Uterus (tissue), 2 donors: ENCODE measurements around the gene HOXA6.

Source experiments
- POLR2A ChIP-seq, 2 donors: fragments of 450-650 bp; IDR thresholded peaks; one replicate each; pipeline ENCODE4 v1.6.1; 2016; ENCODE audit warnings: antibody characterized with exemption in 2 of 2, mild to moderate bottlenecking in 1 of 2, moderate library complexity in 1 of 2
- TF ChIP-seq, protein P1 (sequence below), 4 experiments: fragments of 200-600 bp in 2 of 4; fragments of 450-650 bp in 2 of 4; sonication (generic) in 2 of 4; IDR thresholded peaks; one replicate each; pipeline ENCODE4 v1.5.1; 2016 to 2019; ENCODE audit warnings: antibody characterized with exemption in 4 of 4, mild to moderate bottlenecking in 2 of 4, moderate library complexity in 1 of 4

DNA sequence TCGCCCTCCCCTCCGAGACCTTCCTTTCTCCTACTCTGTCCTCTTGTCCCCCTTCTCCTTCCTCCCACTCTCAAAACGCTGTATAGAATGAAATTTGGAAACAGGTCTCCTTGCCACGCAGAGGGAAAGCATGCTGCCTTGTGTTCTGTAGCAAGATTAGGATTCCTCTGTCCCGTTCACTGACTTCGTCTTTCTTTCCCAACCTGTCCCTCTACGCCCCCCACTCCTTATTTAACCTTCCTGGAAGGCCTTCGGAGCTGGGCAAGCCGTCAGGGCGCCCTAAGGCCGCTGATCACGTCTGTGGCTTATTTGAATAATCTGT is 16.4 kb upstream of the HOXA6 start:
- TF ChIP-seq, protein P1, sequence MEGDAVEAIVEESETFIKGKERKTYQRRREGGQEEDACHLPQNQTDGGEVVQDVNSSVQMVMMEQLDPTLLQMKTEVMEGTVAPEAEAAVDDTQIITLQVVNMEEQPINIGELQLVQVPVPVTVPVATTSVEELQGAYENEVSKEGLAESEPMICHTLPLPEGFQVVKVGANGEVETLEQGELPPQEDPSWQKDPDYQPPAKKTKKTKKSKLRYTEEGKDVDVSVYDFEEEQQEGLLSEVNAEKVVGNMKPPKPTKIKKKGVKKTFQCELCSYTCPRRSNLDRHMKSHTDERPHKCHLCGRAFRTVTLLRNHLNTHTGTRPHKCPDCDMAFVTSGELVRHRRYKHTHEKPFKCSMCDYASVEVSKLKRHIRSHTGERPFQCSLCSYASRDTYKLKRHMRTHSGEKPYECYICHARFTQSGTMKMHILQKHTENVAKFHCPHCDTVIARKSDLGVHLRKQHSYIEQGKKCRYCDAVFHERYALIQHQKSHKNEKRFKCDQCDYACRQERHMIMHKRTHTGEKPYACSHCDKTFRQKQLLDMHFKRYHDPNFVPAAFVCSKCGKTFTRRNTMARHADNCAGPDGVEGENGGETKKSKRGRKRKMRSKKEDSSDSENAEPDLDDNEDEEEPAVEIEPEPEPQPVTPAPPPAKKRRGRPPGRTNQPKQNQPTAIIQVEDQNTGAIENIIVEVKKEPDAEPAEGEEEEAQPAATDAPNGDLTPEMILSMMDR (IDR thresholded peaks at IDR 0.05): no peak
- TF ChIP-seq POLR2A (IDR thresholded peaks at IDR 0.05): no peak
